Effector memory CD4-positive, alpha-beta T cell (primary cell): ENCODE data around the gene TAF3.

ENCODE experiments used
- DNase-seq, 3 donors: peaks; one replicate each; pipeline ENCODE4 v3.0.0-alpha.2; 2020
- H3K27ac ChIP-seq: 2 replicates; pipeline ENCODE4 v1.7.0; 2013; ENCODE audit warnings: mild to moderate bottlenecking, low read length, moderate library complexity; ENCODE audit not compliant: insufficient read depth, poor library complexity, severe bottlenecking
- H3K27me3 ChIP-seq: replicated peaks from 2 replicates; pipeline ENCODE4 v1.7.0; 2013; ENCODE audit warnings: mild to moderate bottlenecking, low read length; ENCODE audit not compliant: insufficient read depth, control insufficient read depth, poor library complexity, severe bottlenecking
- H3K36me3 ChIP-seq: 2 replicates; pipeline ENCODE4 v1.7.0; 2013; ENCODE audit warnings: mild to moderate bottlenecking, low read length, moderate library complexity; ENCODE audit not compliant: control insufficient read depth, insufficient read depth
- H3K4me1 ChIP-seq: 2 replicates; pipeline ENCODE4 v1.7.0; 2013; ENCODE audit warnings: low read length, mild to moderate bottlenecking; ENCODE audit not compliant: control insufficient read depth, insufficient read depth, poor library complexity, severe bottlenecking
- H3K4me3 ChIP-seq: 2 replicates; pipeline ENCODE4 v1.7.0; 2013; ENCODE audit warnings: low read length, low read depth, mild to moderate bottlenecking; ENCODE audit not compliant: insufficient read depth, poor library complexity, severe bottlenecking
- H3K9me3 ChIP-seq: 2 replicates; pipeline ENCODE4 v1.7.0; 2013; ENCODE audit warnings: mild to moderate bottlenecking, low read length, moderate library complexity; ENCODE audit not compliant: control insufficient read depth

TAF3 gene

GRCh38 chr10:7972367-7972766 lies 154.1 kb downstream of the TAF3 start:
- no peak for DNase-seq
- no peaks in the 10 kb centered on the region for H3K9me3 ChIP-seq
- peaks cover 7% of the 10 kb centered on the region for H3K36me3 ChIP-seq
- no peak overlapping the region for H3K27ac ChIP-seq
- H3K4me3 ChIP-seq, result no peak overlapping the region
- no peaks in the 10 kb centered on the region for H3K4me1 ChIP-seq
- no peaks in the 10 kb centered on the region for H3K27me3 ChIP-seq

DNA sequence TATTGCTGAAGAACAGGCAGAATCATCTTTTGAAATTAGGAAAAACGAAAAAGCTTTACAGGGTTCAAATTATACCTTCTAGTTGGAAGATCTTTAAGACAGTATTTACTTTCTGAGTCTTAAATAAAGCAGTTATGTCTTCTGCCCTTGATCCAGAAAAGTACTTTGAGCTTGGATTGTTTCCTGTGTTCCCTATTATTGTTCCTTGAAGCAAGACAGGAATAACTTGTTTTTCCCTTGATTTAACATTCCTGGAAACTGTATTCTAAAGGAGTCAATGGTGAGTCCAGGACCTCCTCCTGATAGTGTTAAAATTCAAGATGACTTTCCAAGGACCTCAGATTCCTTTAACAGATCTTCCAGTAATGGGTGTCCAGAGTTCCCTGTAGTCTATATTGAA lies 161.9 kb downstream of the TAF3 start:
- Histone ChIP-seq H3K36me3 (peaks cover 20% of the 10 kb centered on the region), H3K27ac (no peak overlapping the region), H3K4me1 (no peaks in the 10 kb centered on the region), H3K27me3 (no peaks in the 10 kb centered on the region), H3K4me3 (no peak overlapping the region), H3K9me3 (no peaks in the 10 kb centered on the region)
- DNase-seq, result no peak

- Histone ChIP-seq H3K27ac (no peak overlapping the region), H3K4me1 (no peaks in the 10 kb centered on the region), H3K36me3 (peaks cover 9% of the 10 kb centered on the region), H3K4me3 (no peak overlapping the region), H3K27me3 (no peaks in the 10 kb centered on the region), H3K9me3 (no peaks in the 10 kb centered on the region)
- DNase-seq, result no peak
These were observed 164.4 kb downstream of the TAF3 start for GRCh38 chr10:7982727-7983126.

DNA sequence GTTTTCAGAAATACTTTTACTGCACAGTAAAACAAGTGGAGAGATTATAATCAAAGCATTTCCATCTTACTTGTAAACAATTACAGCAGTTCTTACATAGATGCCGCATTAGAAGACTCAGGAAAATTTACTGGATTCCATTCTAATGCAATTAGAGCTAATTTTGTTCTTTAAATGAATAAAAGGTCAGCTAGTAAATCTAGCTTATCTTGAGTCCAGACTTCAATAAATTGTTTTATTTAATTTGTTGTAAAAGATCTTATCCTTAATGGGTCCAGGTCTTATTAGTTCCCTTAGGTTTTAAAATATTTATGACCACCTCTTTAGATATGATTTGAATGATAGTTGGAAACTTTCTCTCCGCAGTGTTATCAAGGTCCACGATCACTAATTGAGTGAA lies 166.0 kb downstream of the TAF3 start:
- H3K27me3 ChIP-seq, result no peaks in the 10 kb centered on the region
- no peaks in the 10 kb centered on the region for H3K4me1 ChIP-seq
- no peak for DNase-seq
- H3K4me3 ChIP-seq, result no peak overlapping the region
- H3K36me3 ChIP-seq, result peaks cover 9% of the 10 kb centered on the region
- no peak overlapping the region for H3K27ac ChIP-seq
- H3K9me3 ChIP-seq, result no peaks in the 10 kb centered on the region

DNA sequence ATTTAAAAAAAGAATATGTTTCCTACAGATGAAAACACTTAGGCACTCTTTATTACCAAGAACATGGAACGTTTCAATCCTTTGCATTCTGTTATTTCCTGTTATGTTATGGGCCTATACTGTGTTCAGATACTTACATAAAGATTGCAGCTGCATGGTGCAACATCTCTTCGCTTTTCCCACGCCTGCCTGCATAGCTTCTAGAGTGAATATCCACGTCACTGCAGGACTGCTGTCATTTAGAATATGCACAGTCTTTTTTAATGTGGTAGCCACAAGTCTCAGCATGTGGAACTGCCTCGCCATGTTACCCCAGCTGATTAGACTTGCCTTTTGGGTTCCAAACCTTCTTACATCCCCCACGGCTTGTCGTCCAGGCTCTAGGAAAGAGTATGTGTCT lies 166.6 kb downstream of the TAF3 start:
- no peak overlapping the region for H3K27ac ChIP-seq
- no peaks in the 10 kb centered on the region for H3K9me3 ChIP-seq
- no peak overlapping the region for H3K4me3 ChIP-seq
- H3K4me1 ChIP-seq, result no peaks in the 10 kb centered on the region
- peaks cover 9% of the 10 kb centered on the region for H3K36me3 ChIP-seq
- no peaks in the 10 kb centered on the region for H3K27me3 ChIP-seq
- DNase-seq, result no peak

DNA sequence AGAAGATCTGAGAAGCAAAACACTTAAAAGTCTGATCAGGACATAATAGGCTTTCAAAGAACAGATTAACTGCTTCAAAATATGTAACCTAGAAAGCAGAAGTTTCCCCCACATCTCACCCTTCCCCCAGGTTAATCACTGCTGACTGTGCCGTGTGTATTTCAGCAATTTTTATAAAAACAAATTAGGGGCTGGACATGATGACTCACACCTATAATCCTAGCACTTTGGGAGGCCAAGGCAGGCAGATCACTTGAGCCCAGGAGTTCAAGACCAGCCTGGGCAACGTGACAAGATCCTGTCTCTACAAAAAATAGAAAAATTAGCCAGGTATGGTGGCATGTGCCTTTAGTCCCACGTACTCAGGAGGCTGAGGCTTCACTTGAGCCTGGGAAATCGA lies 168.5 kb downstream of the TAF3 start:
- H3K27me3 ChIP-seq, result no peaks in the 10 kb centered on the region
- H3K4me3 ChIP-seq, result no peak overlapping the region
- DNase-seq, result no peak
- H3K27ac ChIP-seq, result no peak overlapping the region
- no peaks in the 10 kb centered on the region for H3K4me1 ChIP-seq
- peaks cover 3% of the 10 kb centered on the region for H3K36me3 ChIP-seq
- no peaks in the 10 kb centered on the region for H3K9me3 ChIP-seq

GRCh38 chr10:7988989-7989388 lies 170.7 kb downstream of the TAF3 start:
- Histone ChIP-seq H3K4me3 (no peak overlapping the region), H3K27ac (no peak overlapping the region), H3K4me1 (no peaks in the 10 kb centered on the region), H3K36me3 (peaks cover 4% of the 10 kb centered on the region), H3K9me3 (no peaks in the 10 kb centered on the region), H3K27me3 (no peaks in the 10 kb centered on the region)
- no peak for DNase-seq

DNA sequence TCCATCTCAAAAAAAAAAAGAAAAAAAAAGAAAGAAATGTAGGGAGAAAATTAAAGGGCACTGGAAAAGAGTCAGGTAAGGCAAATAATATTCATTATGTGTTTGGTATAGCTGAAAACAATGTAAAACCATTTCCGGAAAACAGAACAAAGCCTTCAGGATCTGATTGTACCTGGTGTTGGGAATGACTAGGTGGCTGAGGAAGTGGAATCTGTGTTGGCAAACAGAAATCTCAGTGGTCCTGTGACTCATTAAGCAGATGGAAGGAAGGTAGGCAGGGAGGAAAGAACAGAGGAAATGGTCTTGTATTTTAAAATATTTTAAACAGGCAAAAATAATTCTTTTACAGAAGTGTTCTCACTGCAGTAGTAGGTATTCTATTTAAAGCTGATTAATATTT lies 180.5 kb downstream of the TAF3 start:
- no peak overlapping the region for H3K27ac ChIP-seq
- no peaks in the 10 kb centered on the region for H3K9me3 ChIP-seq
- H3K36me3 ChIP-seq, result peaks cover 17% of the 10 kb centered on the region
- H3K4me3 ChIP-seq, result no peak overlapping the region
- no peaks in the 10 kb centered on the region for H3K4me1 ChIP-seq
- no peak for DNase-seq
- H3K27me3 ChIP-seq, result no peaks in the 10 kb centered on the region

- H3K27ac ChIP-seq, result no peak overlapping the region
- no peaks in the 10 kb centered on the region for H3K9me3 ChIP-seq
- H3K4me3 ChIP-seq, result no peak overlapping the region
- H3K27me3 ChIP-seq, result no peaks in the 10 kb centered on the region
- H3K4me1 ChIP-seq, result no peaks in the 10 kb centered on the region
- DNase-seq, result no peak
- peaks cover 14% of the 10 kb centered on the region for H3K36me3 ChIP-seq
These were observed 186.2 kb downstream of the TAF3 start for GRCh38 chr10:8004469-8005000.

DNA sequence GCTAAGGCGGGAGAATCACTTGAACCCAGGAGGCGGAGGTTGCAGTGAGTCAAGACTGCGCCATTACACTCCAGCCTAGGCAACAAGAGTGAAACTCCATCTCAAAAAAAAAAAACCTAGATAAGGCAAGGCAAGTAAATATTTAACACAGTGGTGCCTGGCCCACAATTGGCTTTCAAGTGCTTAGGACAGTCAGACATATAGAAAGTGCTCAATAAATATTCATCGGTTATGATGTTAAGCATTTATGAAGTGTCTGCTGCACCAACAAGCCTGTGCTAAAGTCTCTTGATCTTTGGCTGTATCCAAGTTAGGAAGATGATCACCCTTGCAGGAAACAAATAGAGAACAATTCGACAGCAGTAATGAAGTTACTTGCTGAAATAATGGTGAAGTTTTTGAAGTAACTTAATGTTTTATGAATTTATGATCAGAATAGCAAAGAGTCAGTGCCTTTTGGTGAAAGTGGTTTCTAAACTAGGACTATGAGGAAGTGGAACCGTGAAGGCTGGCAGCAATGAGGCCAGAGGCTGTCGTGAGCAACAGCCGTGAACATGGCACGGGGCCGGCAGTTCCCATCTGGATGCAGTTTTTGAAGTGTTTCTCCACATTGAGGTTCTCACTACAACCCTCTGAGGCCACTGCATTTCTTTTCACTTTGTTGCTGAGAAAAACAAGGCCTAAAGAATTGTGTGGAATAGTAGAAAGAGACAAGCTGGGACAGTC lies 188.1 kb downstream of the TAF3 start:
- DNase-seq, result no peak

More for the DNA sequence above, 188.1 kb downstream of the TAF3 start:
- peaks cover 25% of the 10 kb centered on the region for H3K36me3 ChIP-seq
- no peak overlapping the region for H3K27ac ChIP-seq
- H3K9me3 ChIP-seq, result no peaks in the 10 kb centered on the region
- no peaks in the 10 kb centered on the region for H3K27me3 ChIP-seq
- no peak overlapping the region for H3K4me3 ChIP-seq
- no peaks in the 10 kb centered on the region for H3K4me1 ChIP-seq
